Osteoblast (primary cell): ENCODE measurements around the gene GALNT9. TPM values are rescaled to one million over a fixed set of nuclear protein-coding genes. Genes with fewer than 3 reads are reported as not detected.

ENCODE experiments used
- DNase-seq: peaks from one replicate; pipeline ENCODE4 v3.0.0; 2011; ENCODE audit warnings: low spot score, mixed read lengths; ENCODE audit not compliant: insufficient read length; ENCODE audit errors: missing footprints
- H2AFZ ChIP-seq: 2 replicates; pipeline ENCODE4 v1.6.0; 2011; ENCODE audit warnings: mild to moderate bottlenecking, low read length
- H3K27ac ChIP-seq: 2 replicates; pipeline ENCODE4 v1.5.1; 2011; ENCODE audit warnings: mild to moderate bottlenecking, low read depth, low read length, moderate library complexity
- H3K27me3 ChIP-seq: 2 replicates; pipeline ENCODE4 v1.6.0; 2012; ENCODE audit warnings: mild to moderate bottlenecking, control low read depth, inconsistent platforms, low read length, moderate library complexity; ENCODE audit not compliant: insufficient read depth
- H3K36me3 ChIP-seq: 2 replicates; pipeline ENCODE4 v1.5.1; 2011; ENCODE audit warnings: mild to moderate bottlenecking, low read length, control low read depth, moderate library complexity; ENCODE audit not compliant: insufficient read depth
- H3K4me1 ChIP-seq: 2 replicates; pipeline ENCODE4 v1.5.1; 2011; ENCODE audit warnings: mild to moderate bottlenecking, low read length, control low read depth, moderate library complexity; ENCODE audit not compliant: insufficient read depth
- H3K4me2 ChIP-seq: 2 replicates; pipeline ENCODE4 v1.6.0; 2011; ENCODE audit warnings: mild to moderate bottlenecking, low read length; ENCODE audit not compliant: insufficient read depth
- H3K4me3 ChIP-seq: fragments of 200-600 bp; sonication (generic); 3 replicates; pipeline ENCODE4 v1.5.1; 2012; ENCODE audit warnings: mild to moderate bottlenecking, low read length, inconsistent platforms; ENCODE audit not compliant: insufficient read depth
- H3K79me2 ChIP-seq: 2 replicates; pipeline ENCODE4 v1.6.0; 2012; ENCODE audit warnings: mild to moderate bottlenecking, low read length, control low read depth, inconsistent platforms; ENCODE audit not compliant: insufficient read depth
- H3K9me3 ChIP-seq: 2 replicates; pipeline ENCODE4 v1.5.1; 2011; ENCODE audit warnings: low read depth, low read length, control low read depth
- H4K20me1 ChIP-seq: 2 replicates; pipeline ENCODE4 v1.6.0; 2012; ENCODE audit warnings: mild to moderate bottlenecking, low read length, control low read depth; ENCODE audit not compliant: insufficient read depth
- CTCF ChIP-seq: IDR thresholded peaks from 2 replicates; pipeline ENCODE4 v1.5.1; 2011; ENCODE audit warnings: mild to moderate bottlenecking, low read depth, low read length, moderate library complexity; ENCODE audit errors: extremely low read depth
- total RNA-seq: library from RNA; depleted of rRNA; stranded (reverse); fragments of >200 nt; gene quantifications from 2 replicates; pipeline ENCODE4 v1.2.3, GENCODE V29; 2012

GALNT9 gene
- total RNA-seq, 1 donor, result 0.36 TPM

- H3K27ac ChIP-seq, result no peak overlapping the region
- no peak overlapping the region for H2AFZ ChIP-seq
- no peaks in the 10 kb centered on the region for H3K9me3 ChIP-seq
- H3K4me1 ChIP-seq, result no peaks in the 10 kb centered on the region
- H3K36me3 ChIP-seq, result no peaks in the 10 kb centered on the region
- H3K79me2 ChIP-seq, result no peaks in the 10 kb centered on the region
- TF ChIP-seq CTCF, result no peak
- H4K20me1 ChIP-seq, result no peaks in the 10 kb centered on the region
- peaks cover 4% of the 10 kb centered on the region for H3K27me3 ChIP-seq
- DNase-seq, result no peak
- H3K4me2 ChIP-seq, result no peak overlapping the region
- H3K4me3 ChIP-seq, result no peak overlapping the region
Measured at GRCh38 chr12:132211816-132212215, 117.6 kb downstream of the GALNT9 start.

GRCh38 chr12:132211326-132211725 is 118.1 kb downstream of the GALNT9 start:
- Histone ChIP-seq H4K20me1 (no peaks in the 10 kb centered on the region), H3K79me2 (no peaks in the 10 kb centered on the region), H3K27me3 (peaks cover 9% of the 10 kb centered on the region), H2AFZ (no peak overlapping the region), H3K4me2 (no peak overlapping the region), H3K4me1 (no peaks in the 10 kb centered on the region), H3K9me3 (no peaks in the 10 kb centered on the region), H3K27ac (no peak overlapping the region), H3K4me3 (no peak overlapping the region), H3K36me3 (no peaks in the 10 kb centered on the region)
- no peak for TF ChIP-seq CTCF
- DNase-seq, result no peak

- no peak overlapping the region for H3K4me2 ChIP-seq
- H3K4me3 ChIP-seq, result no peak overlapping the region
- no peak overlapping the region for H3K27ac ChIP-seq
- H3K9me3 ChIP-seq, result no peaks in the 10 kb centered on the region
- peaks cover 17% of the 10 kb centered on the region for H3K27me3 ChIP-seq
- no peak for TF ChIP-seq CTCF
- no peaks in the 10 kb centered on the region for H3K4me1 ChIP-seq
- no peaks in the 10 kb centered on the region for H3K79me2 ChIP-seq
- no peaks in the 10 kb centered on the region for H3K36me3 ChIP-seq
- no peaks in the 10 kb centered on the region for H4K20me1 ChIP-seq
- DNase-seq, result no peak
- no peak overlapping the region for H2AFZ ChIP-seq
Measured at GRCh38 chr12:132210223-132211055, 119.0 kb downstream of the GALNT9 start.

DNA sequence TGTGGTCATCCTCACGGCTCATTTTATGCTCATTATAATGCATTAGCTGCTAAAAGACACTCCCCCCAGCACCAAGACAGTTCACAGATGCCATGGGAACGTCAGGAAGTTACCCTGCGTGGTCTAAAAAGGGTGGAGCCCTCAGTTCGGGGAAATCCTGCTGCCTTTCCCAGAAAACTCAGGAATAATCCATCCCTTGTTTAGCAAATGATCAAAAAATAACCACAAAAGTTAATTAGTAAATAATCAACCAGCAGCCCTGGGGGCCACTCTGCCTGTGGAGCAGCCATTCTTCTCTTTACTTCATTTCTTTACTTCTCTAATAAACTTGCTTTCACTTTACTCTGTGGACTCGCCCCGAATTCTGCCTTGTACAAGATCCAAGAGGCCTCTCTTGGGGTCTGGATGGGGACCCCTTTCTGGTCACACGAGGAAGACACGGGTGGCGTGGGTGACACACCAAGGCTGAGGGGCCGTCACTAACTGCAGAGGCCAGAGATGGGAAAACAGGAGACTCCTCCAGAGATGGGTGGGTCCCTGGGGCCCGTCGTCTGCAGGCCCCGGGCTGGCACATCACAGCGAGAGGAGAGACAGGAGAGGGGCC is 119.7 kb downstream of the GALNT9 start:
- Histone ChIP-seq H3K9me3 (no peaks in the 10 kb centered on the region), H4K20me1 (no peaks in the 10 kb centered on the region)
- TF ChIP-seq CTCF, result no peak

More for the DNA sequence above, 119.7 kb downstream of the GALNT9 start:
- Histone ChIP-seq H3K4me2 (no peak overlapping the region), H3K4me1 (no peaks in the 10 kb centered on the region), H3K27ac (no peak overlapping the region), H3K27me3 (peaks cover 24% of the 10 kb centered on the region), H2AFZ (no peak overlapping the region), H3K36me3 (no peaks in the 10 kb centered on the region), H3K79me2 (no peaks in the 10 kb centered on the region), H3K4me3 (no peak overlapping the region)
- DNase-seq, result no peak
